ENCODE measurements around the gene FBXL4.

Gene FBXL4

GRCh38 chr6:98947411-98948292 lies at the start of gene FBXL4:
Gene FBXL4 (minus strand): TSS chr6:98947946. CDS start chr6:98926988, 20,958 bp downstream.
- DNase-seq (ENCODE audit: low read depth), result peak; percentile 79

GRCh38 chr6:98995116-98995515 lies 47.4 kb upstream of the FBXL4 start:
- no peak for DNase-seq (ENCODE audit: low read depth)

GRCh38 chr6:98992535-98992934 lies 44.8 kb upstream of the FBXL4 start:
- DNase-seq (ENCODE audit: low read depth), result no peak

- no peak for DNase-seq (ENCODE audit: low read depth)
Measured at GRCh38 chr6:98986071-98986615, 38.4 kb upstream of the FBXL4 start.

GRCh38 chr6:98985391-98985790 lies 37.6 kb upstream of the FBXL4 start:
- DNase-seq (ENCODE audit: low read depth), result no peak

GRCh38 chr6:98984121-98984520 lies 36.4 kb upstream of the FBXL4 start:
- no peak for DNase-seq (ENCODE audit: low read depth)

DNA sequence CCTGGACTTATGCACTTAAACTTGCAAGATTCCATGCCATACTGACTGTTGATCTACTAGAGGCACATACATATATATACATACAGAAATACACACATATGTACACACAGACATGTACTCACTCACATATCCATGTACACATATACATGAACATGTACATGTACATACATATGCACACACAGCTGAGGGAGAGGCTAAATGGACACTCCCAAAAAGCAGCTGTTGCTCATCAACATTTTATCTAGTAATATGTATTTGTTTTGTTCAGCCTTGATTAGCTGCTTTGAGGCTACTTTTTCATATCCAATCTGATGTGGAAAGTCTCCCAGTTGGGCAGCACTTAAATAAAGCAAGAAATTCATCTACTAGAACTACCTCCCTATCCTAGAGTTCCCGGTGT lies 33.7 kb upstream of the FBXL4 start:
- no peak for DNase-seq (ENCODE audit: low read depth)

- no peak for DNase-seq (ENCODE audit: low read depth)
Measured at GRCh38 chr6:98980819-98981218, 33.1 kb upstream of the FBXL4 start.

DNA sequence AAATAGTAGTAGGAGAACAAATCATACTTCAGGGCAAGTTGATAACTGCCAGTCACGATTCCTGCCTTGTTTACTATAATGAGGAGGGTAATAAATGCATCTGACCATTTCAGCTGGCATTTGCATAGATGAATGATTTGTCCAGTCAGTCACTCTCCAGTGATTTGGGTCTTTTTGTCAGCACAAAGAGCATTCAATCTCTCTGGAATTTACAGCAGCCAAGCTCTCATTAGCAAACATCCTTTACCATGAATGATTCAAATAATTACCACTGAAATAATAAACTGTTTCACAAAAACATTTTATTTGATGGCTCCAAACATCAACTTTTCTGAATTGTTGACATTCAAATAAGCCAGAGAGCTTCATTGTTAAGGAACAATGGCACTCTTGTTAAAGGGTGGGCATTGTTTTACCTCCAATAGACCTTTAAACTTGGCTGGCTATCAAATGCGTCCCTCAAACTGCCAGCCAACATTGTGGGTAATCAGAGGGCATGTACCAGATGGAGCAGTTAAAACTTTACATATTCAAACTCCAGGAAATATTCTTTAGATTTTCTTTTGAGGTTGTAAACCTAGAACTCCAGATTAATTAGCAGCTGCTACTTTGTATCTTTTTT lies 30.0 kb upstream of the FBXL4 start:
- DNase-seq (ENCODE audit: low read depth), result no peak

- no peak for DNase-seq (ENCODE audit: low read depth)
Measured at GRCh38 chr6:98976674-98977385, 29.1 kb upstream of the FBXL4 start.

- DNase-seq (ENCODE audit: low read depth), result no peak
Measured at GRCh38 chr6:98975421-98975820, 27.7 kb upstream of the FBXL4 start.

GRCh38 chr6:98974309-98974708 lies 26.6 kb upstream of the FBXL4 start:
- DNase-seq (ENCODE audit: low read depth), result no peak

GRCh38 chr6:98973571-98973970 lies 25.8 kb upstream of the FBXL4 start:
- DNase-seq (ENCODE audit: low read depth), result no peak

DNA sequence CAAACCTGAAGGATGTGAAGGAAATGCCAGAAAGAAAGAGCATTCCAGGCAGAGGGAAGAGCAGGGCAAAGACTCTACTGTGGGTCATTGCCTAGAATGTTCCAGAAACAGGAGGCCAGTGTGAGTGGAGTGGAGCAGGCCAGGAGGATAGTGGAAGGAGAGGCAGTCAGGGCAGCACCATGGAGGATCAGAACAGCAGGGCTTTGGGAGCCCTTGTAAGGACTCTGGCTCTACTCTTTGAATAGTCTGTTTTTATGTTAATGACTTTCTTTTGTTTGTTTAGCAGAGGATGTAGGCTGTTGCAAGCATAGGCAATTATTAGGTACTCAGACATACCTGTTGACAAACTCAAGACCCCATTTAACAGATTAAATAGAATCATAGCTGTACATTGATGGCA lies 23.6 kb upstream of the FBXL4 start:
- DNase-seq (ENCODE audit: low read depth), result no peak

DNA sequence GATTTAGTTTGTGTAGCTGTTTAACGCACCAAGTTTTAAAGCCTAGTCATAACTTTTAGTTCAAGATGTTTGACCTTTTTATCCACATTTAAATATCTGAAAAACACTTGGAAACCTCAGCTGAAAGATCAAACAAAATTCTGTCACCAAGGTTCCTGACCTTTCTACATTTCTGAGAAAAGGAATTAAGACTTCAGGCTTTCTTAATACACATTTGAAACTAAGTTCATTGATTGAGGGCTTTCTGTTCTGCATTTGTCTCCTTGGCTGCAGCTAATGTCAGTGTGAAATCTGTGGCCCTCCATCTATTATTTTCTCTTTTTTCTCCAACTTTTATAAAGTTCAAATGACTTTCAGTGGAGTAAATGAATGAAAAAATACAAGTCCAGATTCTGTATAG lies 22.7 kb upstream of the FBXL4 start:
- no peak for DNase-seq (ENCODE audit: low read depth)

- no peak for DNase-seq (ENCODE audit: low read depth)
Measured at GRCh38 chr6:98967616-98968015, 19.9 kb upstream of the FBXL4 start.

DNA sequence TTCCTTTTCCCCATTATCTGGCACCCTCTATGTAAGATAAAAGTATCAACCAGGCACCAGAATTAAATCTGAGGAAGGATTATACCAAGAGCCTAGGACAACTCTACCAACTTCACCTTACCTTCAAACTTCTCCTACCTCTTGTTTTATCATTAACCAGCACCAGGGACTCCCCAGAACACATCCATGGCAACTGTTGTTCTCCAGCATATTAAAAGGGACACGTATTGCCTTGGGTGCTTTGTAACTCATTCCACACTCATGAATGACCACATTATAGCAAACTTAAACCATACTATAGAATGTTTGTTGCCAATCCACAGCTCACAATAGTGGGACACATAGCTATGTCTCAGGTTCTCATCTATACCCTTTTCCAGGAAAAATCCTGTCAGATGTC lies 11.9 kb upstream of the FBXL4 start:
- DNase-seq (ENCODE audit: low read depth), result no peak

GRCh38 chr6:98958776-98959175 lies 11.0 kb upstream of the FBXL4 start:
- DNase-seq (ENCODE audit: low read depth), result no peak

GRCh38 chr6:98957450-98957849 lies 9.7 kb upstream of the FBXL4 start:
- DNase-seq (ENCODE audit: low read depth), result peak; percentile 89

DNA sequence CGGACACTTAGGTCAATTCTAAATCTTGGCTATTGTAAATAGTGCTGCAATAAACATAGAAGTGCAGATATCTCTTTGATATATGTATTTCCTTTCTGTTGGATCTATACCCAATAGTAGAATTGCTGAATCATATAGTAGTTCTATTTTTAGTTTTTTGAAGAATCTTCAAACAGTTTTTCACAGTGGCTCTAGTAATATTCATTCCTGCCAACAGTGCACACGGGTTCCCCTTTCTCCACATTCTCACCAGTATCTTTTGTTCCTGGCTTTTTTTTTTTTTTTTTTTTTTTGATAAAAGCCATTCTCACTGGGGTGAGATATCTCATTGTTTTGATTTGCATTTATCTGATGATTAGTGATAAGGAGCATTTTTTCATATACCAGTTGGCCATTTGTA lies 1.8 kb upstream of the FBXL4 start:
- DNase-seq (ENCODE audit: low read depth), result no peak

GRCh38 chr6:98946879-98947410 lies 801 bp downstream of the FBXL4 start:
- DNase-seq (ENCODE audit: low read depth), result peak; percentile 21

GRCh38 chr6:98946266-98946878 lies 1.4 kb downstream of the FBXL4 start:
- no peak for DNase-seq (ENCODE audit: low read depth)

Measured in iris pigment epithelial cell (primary cell).